ENCODE data around the gene TPCN2. TPM values are rescaled to one million over a fixed set of nuclear protein-coding genes. Genes with fewer than 3 reads are reported as not detected.

Gene TPCN2
- total RNA-seq, 3 donors from 2014 or later = 5.8 to 8.4 (median 7.1) TPM

- no peak overlapping the region for H3K4me3 Mint-ChIP-seq
- DNase-seq = no peak
Measured at GRCh38 chr11:69154211-69154913, 105.6 kb downstream of the TPCN2 start.

GRCh38 chr11:69154938-69155301 lies 106.2 kb downstream of the TPCN2 start:
- peaks cover 10% of the 10 kb centered on the region for H3K4me1 Mint-ChIP-seq (ENCODE audit: low read depth)
- H3K36me3 Mint-ChIP-seq (ENCODE audit: insufficient read depth) = peaks cover 3% of the 10 kb centered on the region
- DNase-seq (no peak), ATAC-seq (no peak)
- no peak overlapping the region for H3K4me3 Mint-ChIP-seq
- H3K27me3 Mint-ChIP-seq (ENCODE audit: low read depth) = peaks cover 2% of the 10 kb centered on the region
- peaks cover 8% of the 10 kb centered on the region for H3K9me3 Mint-ChIP-seq

More at GRCh38 chr11:69154211-69154913, 105.6 kb downstream of the TPCN2 start:
- no peak for ATAC-seq
- peaks cover 3% of the 10 kb centered on the region for H3K36me3 Mint-ChIP-seq (ENCODE audit: insufficient read depth)
- peaks cover 2% of the 10 kb centered on the region for H3K27me3 Mint-ChIP-seq (ENCODE audit: low read depth)
- H3K9me3 Mint-ChIP-seq = peaks cover 8% of the 10 kb centered on the region
- peaks cover 10% of the 10 kb centered on the region for H3K4me1 Mint-ChIP-seq (ENCODE audit: low read depth)

GRCh38 chr11:69155302-69156234 lies 106.8 kb downstream of the TPCN2 start, which contains the start of gene SMIM38:
TSS of gene SMIM38 (plus strand) at chr11:69155935. CDS start at chr11:69157847, 1,912 bp downstream.
- no peak within 1 kb of the TSS for H3K4me3 Mint-ChIP-seq
- H3K4me1 Mint-ChIP-seq (ENCODE audit: low read depth) = peaks cover 10% of the 10 kb centered on the region
- H3K9me3 Mint-ChIP-seq = peaks cover 1% of the 10 kb centered on the region
- H3K36me3 Mint-ChIP-seq (ENCODE audit: insufficient read depth) = no peaks in the 10 kb centered on the region
- no peaks in the 10 kb centered on the region for H3K27me3 Mint-ChIP-seq (ENCODE audit: low read depth)
- DNase-seq (no peak), ATAC-seq (peak; percentile 23 to 41)

- ATAC-seq = no peak
- Mint-ChIP-seq H3K27me3 (ENCODE audit: low read depth) (no peaks in the 10 kb centered on the region), H3K4me1 (ENCODE audit: low read depth) (peaks cover 10% of the 10 kb centered on the region), H3K36me3 (ENCODE audit: insufficient read depth) (no peaks in the 10 kb centered on the region), H3K9me3 (no peaks in the 10 kb centered on the region), H3K4me3 (no peak overlapping the region)
- DNase-seq = no peak
Measured at GRCh38 chr11:69156235-69156639, 107.5 kb downstream of the TPCN2 start.

- no peak for DNase-seq
- Mint-ChIP-seq H3K36me3 (ENCODE audit: insufficient read depth) (no peaks in the 10 kb centered on the region), H3K9me3 (no peaks in the 10 kb centered on the region), H3K4me1 (ENCODE audit: low read depth) (peaks cover 10% of the 10 kb centered on the region), H3K4me3 (no peak overlapping the region), H3K27me3 (ENCODE audit: low read depth) (no peaks in the 10 kb centered on the region)
- no peak for ATAC-seq
Measured at GRCh38 chr11:69156673-69157155, 108.0 kb downstream of the TPCN2 start.

- H3K9me3 Mint-ChIP-seq = no peaks in the 10 kb centered on the region
- no peak overlapping the region for H3K4me3 Mint-ChIP-seq
- DNase-seq (no peak), ATAC-seq (no peak)
- H3K36me3 Mint-ChIP-seq (ENCODE audit: insufficient read depth) = no peaks in the 10 kb centered on the region
- no peaks in the 10 kb centered on the region for H3K27me3 Mint-ChIP-seq (ENCODE audit: low read depth)
- peaks cover 10% of the 10 kb centered on the region for H3K4me1 Mint-ChIP-seq (ENCODE audit: low read depth)
Measured at GRCh38 chr11:69157156-69157821, 108.6 kb downstream of the TPCN2 start.

- no peak overlapping the region for H3K4me3 Mint-ChIP-seq
- no peaks in the 10 kb centered on the region for H3K27me3 Mint-ChIP-seq (ENCODE audit: low read depth)
- no peak for DNase-seq
- H3K4me1 Mint-ChIP-seq (ENCODE audit: low read depth) = peaks cover 10% of the 10 kb centered on the region
- no peak for ATAC-seq
- H3K9me3 Mint-ChIP-seq = no peaks in the 10 kb centered on the region
- H3K36me3 Mint-ChIP-seq (ENCODE audit: insufficient read depth) = no peaks in the 10 kb centered on the region
Measured at GRCh38 chr11:69157822-69158231, 109.1 kb downstream of the TPCN2 start.

GRCh38 chr11:69158301-69159149 lies 109.8 kb downstream of the TPCN2 start:
- no peak for DNase-seq
- no peaks in the 10 kb centered on the region for H3K27me3 Mint-ChIP-seq (ENCODE audit: low read depth)
- no peak overlapping the region for H3K4me3 Mint-ChIP-seq
- H3K36me3 Mint-ChIP-seq (ENCODE audit: insufficient read depth) = no peaks in the 10 kb centered on the region
- H3K9me3 Mint-ChIP-seq = no peaks in the 10 kb centered on the region
- H3K4me1 Mint-ChIP-seq (ENCODE audit: low read depth) = peaks cover 10% of the 10 kb centered on the region
- ATAC-seq = no peak

GRCh38 chr11:69159150-69159852 lies 110.6 kb downstream of the TPCN2 start:
- Mint-ChIP-seq H3K9me3 (peaks cover 6% of the 10 kb centered on the region), H3K4me3 (no peak overlapping the region), H3K27me3 (ENCODE audit: low read depth) (no peaks in the 10 kb centered on the region), H3K4me1 (ENCODE audit: low read depth) (peaks cover 10% of the 10 kb centered on the region), H3K36me3 (ENCODE audit: insufficient read depth) (no peaks in the 10 kb centered on the region)
- ATAC-seq = no peak
- no peak for DNase-seq

GRCh38 chr11:69160296-69161116 lies 111.8 kb downstream of the TPCN2 start:
- no peak for ATAC-seq
- Mint-ChIP-seq H3K27me3 (ENCODE audit: low read depth) (no peaks in the 10 kb centered on the region), H3K9me3 (peaks cover 6% of the 10 kb centered on the region), H3K36me3 (ENCODE audit: insufficient read depth) (no peaks in the 10 kb centered on the region), H3K4me3 (no peak overlapping the region), H3K4me1 (ENCODE audit: low read depth) (peaks cover 10% of the 10 kb centered on the region)
- no peak for DNase-seq

- DNase-seq (no peak), ATAC-seq (no peak)
- peaks cover 6% of the 10 kb centered on the region for H3K4me1 Mint-ChIP-seq (ENCODE audit: low read depth)
- H3K9me3 Mint-ChIP-seq = peaks cover 6% of the 10 kb centered on the region
- no peaks in the 10 kb centered on the region for H3K27me3 Mint-ChIP-seq (ENCODE audit: low read depth)
- no peaks in the 10 kb centered on the region for H3K36me3 Mint-ChIP-seq (ENCODE audit: insufficient read depth)
- no peak overlapping the region for H3K4me3 Mint-ChIP-seq
Measured at GRCh38 chr11:69161117-69161407, 112.3 kb downstream of the TPCN2 start.

GRCh38 chr11:69162505-69162904 lies 113.8 kb downstream of the TPCN2 start:
- ATAC-seq (no peak), DNase-seq (no peak)
- Mint-ChIP-seq H3K4me3 (no peak overlapping the region), H3K9me3 (peaks cover 6% of the 10 kb centered on the region), H3K27me3 (ENCODE audit: low read depth) (peaks cover 2% of the 10 kb centered on the region), H3K36me3 (ENCODE audit: insufficient read depth) (no peaks in the 10 kb centered on the region), H3K4me1 (ENCODE audit: low read depth) (peaks cover 10% of the 10 kb centered on the region)

All from activated T-cell treated with anti-CD3 and anti-CD28 coated beads, Interleukin-2, amount 50 U/mL, for 4 hours (primary cell).